Inflammatory macrophage (primary cell): ENCODE data around the gene ODR4.
A peak's percentile ranks its signal among the peaks of the same experiment; 100 is the strongest.
"Not testable (repeated sequence)": the region's sequence is repeated elsewhere in the genome, so short reads cannot be mapped to it uniquely, and the experiment has no call there.

Experiments used
- DNase-seq, 2 donors: peaks; one replicate each; pipeline ENCODE4 v3.0.0-alpha.2; 2020 to 2022
- total RNA-seq, 18 experiments: gene quantifications; one replicate each; lab custom pipeline; 2026; ENCODE audit warnings: mixed read lengths in 6 of 18, inconsistent platforms in 2 of 18; lab: John Stamatoyannopoulos, UW

ODR4 gene
- 22.0 to 56.6 (median 38.9) reads per million in 18 experiments for total RNA-seq

- peak; percentile 99 for DNase-seq
Observed at GRCh38 chr1:186375152-186375928, at the start of gene ODR4, which contains the start of gene TPR. ODR4 (plus strand) TSS chr1:186375838; CDS start chr1:186379786, 3,948 bp downstream. TPR (minus strand) TSS chr1:186375253; CDS start chr1:186375028, 225 bp downstream.

- no peak for DNase-seq
Observed at GRCh38 chr1:186326009-186326408, 49.6 kb upstream of the ODR4 start.

- no peak for DNase-seq
Observed at GRCh38 chr1:186327331-186327730, 48.3 kb upstream of the ODR4 start.

DNA sequence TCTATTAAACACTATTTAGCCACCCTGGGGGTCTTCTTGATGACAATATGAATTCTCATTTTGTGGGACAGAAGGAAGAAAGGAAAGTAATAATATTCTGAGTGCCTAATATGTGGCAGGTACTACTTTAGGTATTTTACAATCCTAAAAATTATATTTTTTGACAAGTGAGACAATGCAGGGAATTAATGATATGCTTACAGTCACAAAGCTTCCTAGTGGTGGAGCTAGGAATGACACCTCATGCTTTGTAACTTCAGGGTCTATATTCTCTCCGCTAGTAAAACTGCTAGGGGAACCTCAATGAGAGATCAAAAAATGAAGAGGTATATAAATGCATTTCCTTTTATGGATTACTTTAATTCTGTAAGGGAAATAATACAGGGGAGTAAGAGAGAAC, 44.9 kb upstream of the ODR4 start:
- no peak for DNase-seq

DNA sequence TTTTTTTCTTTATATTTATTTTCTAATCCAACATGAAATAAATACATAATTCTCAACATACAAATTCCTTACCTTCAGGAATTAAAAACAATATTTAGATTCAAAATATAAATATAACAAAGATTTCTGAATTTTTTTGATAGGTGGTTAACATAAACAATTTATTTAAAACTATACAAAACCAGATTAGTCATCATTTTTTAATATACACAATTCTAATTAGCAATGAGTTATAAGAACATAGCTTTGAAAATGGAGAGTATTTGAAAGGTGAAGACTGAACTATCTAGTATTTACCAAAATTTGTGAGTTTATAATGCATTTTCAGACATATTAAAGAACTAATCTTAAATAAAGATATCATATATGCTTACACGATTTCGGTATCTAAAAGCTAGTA, 38.1 kb upstream of the ODR4 start:
- no peak for DNase-seq

- DNase-seq = no peak
Observed at GRCh38 chr1:186340772-186341171, 34.9 kb upstream of the ODR4 start.

DNA sequence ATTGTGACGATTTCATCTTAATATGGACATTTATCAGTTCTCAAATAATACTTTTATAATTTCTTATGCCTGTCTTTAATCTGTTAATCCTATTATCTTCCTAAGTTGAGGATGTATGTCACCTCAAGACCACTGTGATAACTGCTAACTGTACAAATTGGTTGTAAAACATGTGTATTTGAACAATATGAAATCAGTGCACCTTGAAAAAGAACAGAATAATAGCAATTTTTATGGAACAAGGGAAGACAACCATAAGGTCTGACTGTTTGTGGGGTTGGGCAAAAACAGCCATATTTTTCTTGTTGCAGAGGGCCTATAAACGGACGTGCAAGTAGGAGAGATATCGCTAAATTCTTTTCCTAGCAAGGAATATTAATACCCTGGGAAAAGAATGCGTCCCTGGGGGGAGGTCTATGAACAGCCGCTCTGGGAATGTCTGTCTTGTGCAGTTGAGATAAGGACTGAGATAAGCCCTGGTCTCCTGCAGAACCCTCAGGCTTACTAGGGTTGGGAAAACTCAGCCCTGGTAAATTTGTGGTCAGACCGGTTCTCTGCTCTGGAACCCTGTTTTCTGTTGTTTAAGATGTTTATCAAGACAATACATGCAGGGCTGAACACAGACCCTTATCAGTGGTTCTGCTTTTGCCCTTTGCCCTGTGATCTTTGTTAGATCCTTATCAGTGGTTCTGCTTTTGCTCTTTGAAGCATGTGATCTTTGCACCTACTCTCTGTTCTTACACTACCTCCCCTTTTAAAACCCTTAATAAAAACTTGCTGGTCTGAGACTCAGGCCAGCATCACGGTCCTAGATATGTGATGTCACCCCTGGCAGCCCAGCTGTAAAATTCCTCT, 27.6 kb upstream of the ODR4 start:
- DNase-seq = not testable (repeated sequence)

DNA sequence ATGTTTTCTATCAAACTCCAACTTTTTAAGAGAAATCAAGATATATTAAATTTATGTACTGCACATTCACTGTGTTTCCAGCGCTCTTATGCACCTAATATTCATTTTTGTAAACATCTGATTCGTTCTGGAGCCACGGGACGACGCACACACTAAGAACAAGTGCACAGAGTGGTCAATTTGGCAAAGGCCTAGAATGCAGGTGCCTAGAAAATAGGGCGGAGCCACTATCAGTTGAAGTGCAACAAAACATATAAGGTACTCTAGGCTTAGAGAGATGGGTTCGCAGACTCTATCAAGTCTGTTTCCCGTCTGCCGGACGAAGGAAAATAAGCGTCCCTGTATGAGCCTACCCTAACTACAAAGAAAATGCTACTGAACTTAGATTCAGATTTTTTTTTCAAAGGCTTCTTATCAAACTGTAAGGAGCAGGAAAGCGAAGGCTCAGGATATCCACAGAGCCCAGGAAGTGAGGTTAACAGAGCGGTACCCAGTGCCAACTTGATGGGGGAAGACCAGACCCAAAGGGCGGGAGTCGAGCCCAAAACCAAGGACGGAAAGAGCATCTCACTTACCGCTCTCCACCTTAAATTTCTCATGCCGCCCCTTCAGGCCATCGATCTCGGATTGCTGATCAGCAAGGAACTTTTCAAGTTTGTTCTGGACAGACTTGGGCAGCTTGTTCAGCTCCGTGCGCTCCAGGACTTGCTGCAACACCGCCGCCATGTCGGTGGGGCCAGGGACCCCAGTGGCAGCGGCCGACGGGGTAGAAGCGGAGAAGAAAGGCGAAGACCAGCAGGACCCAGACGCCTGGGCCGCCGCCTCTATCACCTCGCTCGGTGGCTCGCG, 1.1 kb upstream of the ODR4 start:
- DNase-seq = peak; percentile 7 to 35

- DNase-seq = no peak
Observed at GRCh38 chr1:186375929-186376319, 286 bp downstream of the ODR4 start.

GRCh38 chr1:186386725-186387383, 11.2 kb downstream of the ODR4 start:
- DNase-seq = no peak

DNA sequence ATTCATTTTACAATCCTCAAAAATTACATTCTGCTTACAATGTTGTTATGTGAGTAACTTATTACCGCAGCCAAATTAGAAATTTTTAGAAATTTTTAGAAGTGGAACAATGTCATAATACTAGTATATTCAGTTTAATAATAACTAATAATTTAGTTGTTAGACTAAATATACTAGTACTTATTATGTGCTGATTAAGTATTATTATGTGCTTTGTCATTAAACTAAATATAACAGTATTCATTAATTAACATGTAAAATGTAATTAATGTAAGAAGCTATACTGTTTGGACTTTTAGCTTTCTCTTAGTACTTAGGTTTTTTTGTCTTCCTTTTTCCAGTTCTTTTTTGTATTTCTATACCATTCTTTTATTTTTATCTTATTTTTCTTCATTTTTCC, 15.3 kb downstream of the ODR4 start:
- DNase-seq = no peak

DNA sequence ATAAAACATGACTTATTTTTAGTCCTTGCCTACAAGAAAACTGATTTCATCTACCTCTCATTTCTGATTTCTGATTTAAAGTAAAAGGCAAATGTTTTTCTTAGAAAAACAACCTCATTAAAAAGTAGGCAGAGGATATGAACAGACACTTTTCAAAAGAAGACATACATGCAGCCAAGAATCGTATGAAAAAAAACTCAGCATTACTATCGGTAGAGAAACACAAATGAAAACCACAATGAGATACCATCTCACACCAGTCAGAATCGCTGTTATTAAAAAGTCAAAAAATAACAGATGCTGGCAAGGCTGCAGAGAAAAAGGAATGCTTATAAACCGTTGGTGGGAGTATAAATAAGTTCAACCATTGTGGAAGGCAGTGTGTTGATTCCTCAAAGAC, 16.2 kb downstream of the ODR4 start:
- no peak for DNase-seq

- DNase-seq = not testable (repeated sequence)
Observed at GRCh38 chr1:186392711-186393110, 17.1 kb downstream of the ODR4 start.

DNA sequence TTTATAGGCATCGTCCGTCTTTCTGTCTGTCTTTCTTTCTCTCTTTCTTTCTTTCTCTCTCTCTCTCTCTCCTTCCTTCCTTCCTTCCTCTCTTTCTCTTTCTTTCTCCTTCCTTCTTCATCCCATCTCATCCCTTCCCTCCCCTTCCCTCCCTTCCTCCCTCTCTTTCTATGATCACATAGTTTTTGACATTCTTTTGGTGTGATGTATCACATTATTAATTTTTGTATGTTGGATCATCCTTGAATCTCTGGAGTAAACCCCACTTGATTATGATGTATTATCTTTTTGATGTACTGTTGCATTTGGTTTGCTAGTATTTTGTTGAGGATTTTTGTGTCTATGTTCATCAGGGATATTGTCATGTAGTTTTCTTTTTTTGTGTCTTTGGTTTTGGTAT, 25.8 kb downstream of the ODR4 start:
- not testable (repeated sequence) for DNase-seq

DNA sequence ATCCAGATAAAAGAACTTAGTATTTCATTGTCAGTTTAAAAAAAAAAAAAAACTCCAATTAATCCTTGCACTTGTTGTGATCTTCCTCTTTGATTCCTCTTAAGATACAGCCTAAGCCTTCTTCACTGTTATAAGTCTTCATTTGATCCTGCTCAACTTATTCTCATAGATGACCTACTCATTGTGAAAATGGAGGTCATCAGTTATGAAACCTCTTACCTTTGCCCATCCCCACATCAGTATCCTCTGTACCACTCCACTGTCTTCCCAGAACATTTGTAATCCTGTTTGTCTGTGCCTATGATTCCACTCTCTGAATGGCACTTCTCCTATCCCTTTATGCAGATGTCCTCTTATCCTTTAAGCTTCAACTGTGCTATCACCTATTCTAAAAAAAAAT, 28.0 kb downstream of the ODR4 start:
- no peak for DNase-seq

- peak; percentile 42 to 71 for DNase-seq
Observed at GRCh38 chr1:186404454-186405051, 28.9 kb downstream of the ODR4 start.

GRCh38 chr1:186409091-186409490, 33.5 kb downstream of the ODR4 start:
- no peak for DNase-seq

GRCh38 chr1:186413319-186413718, 37.7 kb downstream of the ODR4 start:
- no peak for DNase-seq

DNA sequence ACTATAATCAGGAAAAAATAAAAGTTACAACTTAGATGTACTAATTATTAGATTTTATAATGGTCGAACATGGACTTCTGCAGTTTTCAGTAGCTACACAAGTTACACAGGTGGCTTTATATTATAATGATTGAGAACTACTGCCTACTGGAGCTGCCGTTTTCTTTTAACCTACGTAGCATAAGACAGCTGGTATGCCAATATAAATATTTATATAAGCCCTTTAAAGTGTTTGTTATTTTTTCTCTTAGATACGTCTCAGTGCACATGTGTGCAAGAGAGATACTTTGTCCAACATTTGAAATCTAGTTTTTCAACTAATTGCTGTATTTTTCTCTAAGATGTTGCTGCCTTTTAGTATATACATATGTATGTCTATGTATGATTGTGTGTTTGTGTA, 42.9 kb downstream of the ODR4 start:
- DNase-seq = no peak

DNA sequence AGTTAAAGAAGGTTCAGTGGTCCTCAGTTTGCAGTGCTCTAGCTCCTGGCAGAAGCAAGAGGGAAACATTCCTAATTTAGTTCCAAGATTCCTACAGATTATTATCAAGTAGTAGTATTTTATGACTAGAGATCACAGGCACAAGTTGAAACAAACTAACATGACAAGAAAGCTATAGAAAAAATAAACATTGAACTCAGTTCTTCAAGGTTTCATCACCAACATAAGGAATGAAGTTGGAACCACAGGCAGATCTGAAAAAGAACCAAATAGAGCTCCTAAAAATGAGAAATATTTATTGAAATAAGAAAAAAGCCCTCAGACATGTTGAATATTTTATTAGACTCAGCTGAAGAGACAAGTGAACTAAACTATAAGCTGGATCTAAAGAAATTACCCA, 44.7 kb downstream of the ODR4 start:
- DNase-seq = no peak

GRCh38 chr1:186420923-186421322, 45.3 kb downstream of the ODR4 start:
- no peak for DNase-seq

DNA sequence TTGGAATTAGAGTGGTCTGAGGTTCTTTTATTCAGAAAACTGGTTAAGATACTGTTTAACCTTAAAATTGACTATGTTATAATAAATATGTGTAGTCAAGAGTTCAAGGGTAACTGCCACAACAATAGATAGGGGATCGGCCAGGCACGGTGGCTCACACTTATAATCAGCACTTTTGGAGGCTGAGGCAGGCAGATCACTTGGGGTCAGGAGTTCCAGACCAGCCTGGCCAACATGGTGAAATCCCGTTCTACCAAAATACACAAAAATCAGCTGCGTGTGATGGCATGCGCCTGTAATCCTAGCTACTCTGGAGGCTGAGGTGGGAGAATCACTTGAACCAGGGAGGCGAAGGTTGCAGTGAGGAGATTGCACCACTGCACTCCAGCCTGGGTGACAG, 45.8 kb downstream of the ODR4 start:
- no peak for DNase-seq
